Activated naive CD8-positive, alpha-beta T cell (primary cell): ENCODE results near the gene LTF.

ENCODE experiments used
- H3K27ac Mint-ChIP-seq: one replicate; pipeline ENCODE4 v1.8.0; 2021; ENCODE audit warnings: mixed read lengths
- H3K27me3 Mint-ChIP-seq: one replicate; pipeline ENCODE4 v1.8.0; 2021; ENCODE audit warnings: mixed read lengths
- H3K36me3 Mint-ChIP-seq: one replicate; pipeline ENCODE4 v1.8.0; 2021; ENCODE audit warnings: mixed read lengths
- H3K4me1 Mint-ChIP-seq: one replicate; pipeline ENCODE4 v1.8.0; 2021; ENCODE audit warnings: low read depth, mixed read lengths
- H3K4me3 Mint-ChIP-seq: one replicate; pipeline ENCODE4 v1.8.0; 2021; ENCODE audit warnings: mild to moderate bottlenecking, mixed read lengths
- H3K9me3 Mint-ChIP-seq: one replicate; pipeline ENCODE4 v1.8.0; 2021; ENCODE audit warnings: low read depth, mixed read lengths

The LTF gene

DNA sequence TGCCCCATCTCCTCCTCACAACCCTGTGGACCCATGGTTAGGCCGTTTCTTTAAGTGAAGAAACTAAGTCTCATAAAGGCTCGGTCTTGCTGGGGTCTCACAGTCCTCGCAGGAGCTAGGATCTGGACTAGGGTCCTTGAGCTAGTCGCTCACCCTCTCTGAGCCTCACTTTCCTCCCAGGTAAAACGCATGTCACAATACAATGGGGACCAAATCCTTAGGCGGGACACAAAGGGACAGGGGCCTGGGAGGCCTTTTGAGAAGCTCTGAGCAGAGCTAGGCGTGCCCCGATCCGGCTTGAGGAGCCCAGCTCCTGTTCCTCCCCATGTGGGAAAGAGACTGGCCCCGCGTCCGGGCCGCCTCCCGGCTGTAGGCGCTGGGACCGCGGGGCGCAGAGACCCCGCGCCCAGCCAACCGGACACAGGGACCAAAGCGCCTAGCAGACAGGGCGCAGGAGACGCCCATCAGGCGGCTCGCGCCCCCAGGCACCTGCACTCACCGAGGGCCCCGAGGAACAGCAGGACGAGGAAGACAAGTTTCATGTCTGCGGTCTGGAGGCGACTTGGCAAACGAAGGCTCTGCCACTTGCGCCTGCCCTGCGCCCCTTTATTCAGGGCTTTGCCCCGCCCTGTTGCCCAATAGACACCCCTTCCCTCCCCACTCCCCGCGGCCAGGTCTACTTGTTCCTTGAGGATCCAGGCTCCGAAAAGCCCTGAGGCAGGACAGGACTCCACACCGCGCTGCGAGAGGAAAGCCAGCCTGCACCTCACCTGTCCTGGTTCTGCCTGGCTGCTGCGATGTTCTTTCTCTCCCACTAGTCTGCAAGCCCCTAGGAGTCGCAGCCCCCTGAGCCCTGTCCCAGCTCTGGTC, at the start of gene LTF:
TSS of gene LTF (minus strand) at position 580 of the 870 bp plus-strand sequence. CDS start at position 542, 38 bp downstream.
- Mint-ChIP-seq H3K27ac (no peak within 1 kb of the TSS), H3K9me3 (peaks cover 5% of the 10 kb centered on the region), H3K4me1 (no peaks in the 10 kb centered on the region), H3K27me3 (peaks cover 20% of the 10 kb centered on the region), H3K36me3 (peaks cover 2% of the 10 kb centered on the region), H3K4me3 (no peak within 1 kb of the TSS)

DNA sequence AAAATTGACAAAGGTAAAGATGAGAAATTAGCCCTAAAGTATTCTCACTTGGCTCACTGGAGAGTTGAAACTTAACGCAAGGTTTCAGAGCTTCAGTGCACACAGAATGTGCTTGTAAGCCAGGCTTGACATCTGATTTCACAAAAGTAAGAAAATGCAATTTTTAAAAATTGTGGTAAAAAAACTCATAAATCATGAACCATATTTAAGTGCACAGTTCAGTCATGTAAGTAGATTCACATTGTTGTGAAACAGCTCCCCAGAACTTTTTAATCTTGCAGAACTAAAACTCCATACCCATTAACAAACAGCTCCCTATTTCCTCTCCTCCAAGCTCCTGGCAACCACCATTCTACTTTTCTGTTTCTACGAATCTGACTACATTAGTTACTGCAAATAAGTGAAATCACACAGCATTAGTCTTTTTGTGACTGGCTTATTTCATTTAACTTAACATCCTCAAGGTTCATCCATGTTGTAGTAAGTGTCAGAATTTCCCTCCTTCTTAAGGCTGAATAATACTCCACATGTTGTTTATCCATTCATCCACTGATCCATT, 47.6 kb upstream of the LTF start:
- no peaks in the 10 kb centered on the region for H3K4me1 Mint-ChIP-seq
- H3K4me3 Mint-ChIP-seq = no peak overlapping the region
- no peak overlapping the region for H3K27ac Mint-ChIP-seq
- no peaks in the 10 kb centered on the region for H3K36me3 Mint-ChIP-seq
- no peaks in the 10 kb centered on the region for H3K27me3 Mint-ChIP-seq
- H3K9me3 Mint-ChIP-seq = no peaks in the 10 kb centered on the region

DNA sequence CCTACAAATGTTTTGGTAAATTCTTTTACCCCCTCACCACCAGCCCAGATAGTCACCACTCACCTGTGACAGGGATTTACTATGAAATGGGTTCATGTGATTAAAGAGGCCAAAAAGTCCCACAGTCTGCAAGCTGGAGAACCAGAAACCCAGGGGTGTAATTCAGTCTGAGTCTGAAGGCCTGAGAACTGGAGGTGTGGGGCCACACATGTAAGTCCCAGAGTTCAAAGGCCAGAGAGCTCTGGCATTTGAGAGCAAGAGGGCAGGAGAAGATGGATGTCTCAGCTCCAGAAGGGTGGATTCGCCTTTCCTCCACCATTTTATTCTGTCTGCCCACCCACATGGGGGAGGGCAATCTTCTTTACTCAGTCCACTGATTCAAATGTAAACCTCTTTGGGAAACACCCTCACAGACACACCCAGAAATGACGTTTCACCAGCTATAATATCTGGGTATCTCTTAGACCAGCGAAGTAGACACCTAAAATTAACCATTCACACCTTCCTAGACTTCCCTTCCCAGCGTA, 45.0 kb upstream of the LTF start:
- no peak overlapping the region for H3K4me3 Mint-ChIP-seq
- no peaks in the 10 kb centered on the region for H3K27me3 Mint-ChIP-seq
- H3K36me3 Mint-ChIP-seq = peaks cover 3% of the 10 kb centered on the region
- peaks cover 4% of the 10 kb centered on the region for H3K9me3 Mint-ChIP-seq
- peaks cover 8% of the 10 kb centered on the region for H3K4me1 Mint-ChIP-seq
- no peak overlapping the region for H3K27ac Mint-ChIP-seq

DNA sequence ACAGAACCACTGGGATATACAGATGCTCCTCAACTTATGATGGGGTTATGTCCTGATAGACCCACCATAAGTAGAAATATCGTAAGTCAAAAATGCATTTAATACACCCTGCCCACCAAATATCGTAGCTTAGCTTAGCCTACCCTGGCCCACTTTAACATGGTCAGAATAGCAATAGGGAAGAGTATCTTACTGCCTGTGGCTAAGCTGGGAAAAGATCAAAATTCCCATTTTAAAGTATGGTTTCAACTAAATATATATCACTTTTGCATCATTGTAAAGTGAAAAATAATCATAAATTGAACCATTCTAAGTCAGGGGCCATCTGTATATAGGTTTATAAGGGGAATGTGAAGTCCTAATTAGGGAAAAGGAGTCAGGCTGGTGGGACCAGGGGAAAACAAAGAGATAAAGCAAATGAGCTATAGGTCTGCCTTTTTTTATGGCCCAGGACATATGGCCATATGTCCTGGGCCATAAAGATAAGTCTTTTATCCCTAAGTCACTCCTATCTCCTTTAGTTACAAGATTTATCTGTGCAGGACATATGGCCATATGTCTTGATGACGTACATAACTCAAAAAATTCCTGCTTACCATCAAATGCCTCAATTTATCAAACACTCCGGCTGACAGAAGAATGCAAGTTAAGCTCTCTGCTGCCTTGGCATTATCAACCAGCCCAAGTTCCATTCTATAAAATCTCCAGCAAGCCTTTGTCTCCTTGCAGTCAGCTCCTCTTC, 44.3 kb upstream of the LTF start:
- Mint-ChIP-seq H3K4me3 (no peak overlapping the region), H3K4me1 (peaks cover 10% of the 10 kb centered on the region), H3K36me3 (peaks cover 3% of the 10 kb centered on the region), H3K27ac (no peak overlapping the region), H3K27me3 (no peaks in the 10 kb centered on the region), H3K9me3 (peaks cover 4% of the 10 kb centered on the region)

DNA sequence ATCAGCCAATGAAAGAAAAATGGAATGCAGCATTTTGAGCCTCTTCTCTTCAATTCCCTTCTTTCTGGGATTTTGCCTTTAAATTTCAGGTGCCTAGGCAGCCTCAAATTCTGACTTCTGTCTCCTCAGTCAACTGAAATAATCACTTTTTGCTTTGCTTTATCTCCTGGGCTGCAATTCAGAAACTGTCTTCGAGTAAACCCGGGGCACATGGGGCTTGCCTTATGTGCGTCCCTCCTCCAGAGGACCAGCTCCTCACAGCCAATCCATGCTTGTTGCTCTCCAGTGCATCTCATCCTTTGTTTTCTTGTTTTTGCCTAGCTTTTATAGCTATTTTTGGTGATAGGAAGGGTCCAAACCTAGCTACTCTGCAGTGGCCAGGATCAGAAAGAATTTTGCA, 41.8 kb upstream of the LTF start:
- H3K36me3 Mint-ChIP-seq = peaks cover 3% of the 10 kb centered on the region
- H3K4me3 Mint-ChIP-seq = no peak overlapping the region
- no peak overlapping the region for H3K27ac Mint-ChIP-seq
- H3K27me3 Mint-ChIP-seq = no peaks in the 10 kb centered on the region
- peaks cover 16% of the 10 kb centered on the region for H3K4me1 Mint-ChIP-seq
- peaks cover 4% of the 10 kb centered on the region for H3K9me3 Mint-ChIP-seq

DNA sequence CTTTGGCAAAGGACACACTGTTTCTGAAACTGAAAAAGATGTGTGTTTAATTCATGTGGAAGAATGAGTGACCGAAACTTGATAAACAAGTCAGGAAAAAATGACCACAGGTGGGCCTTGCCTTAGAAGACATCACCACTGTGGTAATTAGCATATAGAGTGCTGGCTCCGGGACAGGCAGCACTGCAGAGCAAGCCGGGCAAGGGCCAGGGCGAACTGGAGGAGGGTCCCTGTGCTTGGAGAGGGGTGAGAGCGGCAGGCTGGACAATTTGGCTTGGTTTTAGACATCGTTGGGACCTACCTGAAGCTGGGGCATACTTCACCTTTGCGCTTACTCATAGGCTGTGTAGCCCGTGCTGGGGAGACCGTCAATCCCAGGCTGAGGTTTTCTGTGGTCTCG, 41.2 kb upstream of the LTF start:
- Mint-ChIP-seq H3K27ac (no peak overlapping the region), H3K27me3 (no peaks in the 10 kb centered on the region), H3K4me1 (peaks cover 16% of the 10 kb centered on the region), H3K4me3 (no peak overlapping the region), H3K9me3 (peaks cover 4% of the 10 kb centered on the region), H3K36me3 (peaks cover 3% of the 10 kb centered on the region)

DNA sequence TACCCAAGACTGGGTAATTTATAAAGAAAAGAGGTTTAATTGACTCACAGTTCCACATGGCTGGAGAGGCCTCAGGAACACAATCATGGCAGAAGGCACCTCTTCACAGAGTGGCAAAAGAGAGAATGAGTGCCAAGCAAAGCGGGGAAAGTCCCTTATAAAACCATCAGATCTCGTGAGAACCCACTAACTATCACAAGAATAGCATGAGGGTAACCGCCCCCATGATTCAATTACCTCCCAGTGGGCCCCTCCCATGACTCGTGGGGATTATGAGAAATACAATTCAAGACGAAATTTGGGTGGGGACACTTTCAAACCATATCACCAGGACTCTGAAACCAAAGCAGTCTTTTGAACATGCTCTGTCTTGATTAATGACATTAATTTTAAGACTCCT, 40.1 kb upstream of the LTF start:
- Mint-ChIP-seq H3K9me3 (peaks cover 4% of the 10 kb centered on the region), H3K4me3 (no peak overlapping the region), H3K4me1 (peaks cover 18% of the 10 kb centered on the region), H3K27me3 (peaks cover 1% of the 10 kb centered on the region), H3K27ac (peak overlapping the region; percentile 72), H3K36me3 (peaks cover 3% of the 10 kb centered on the region)

DNA sequence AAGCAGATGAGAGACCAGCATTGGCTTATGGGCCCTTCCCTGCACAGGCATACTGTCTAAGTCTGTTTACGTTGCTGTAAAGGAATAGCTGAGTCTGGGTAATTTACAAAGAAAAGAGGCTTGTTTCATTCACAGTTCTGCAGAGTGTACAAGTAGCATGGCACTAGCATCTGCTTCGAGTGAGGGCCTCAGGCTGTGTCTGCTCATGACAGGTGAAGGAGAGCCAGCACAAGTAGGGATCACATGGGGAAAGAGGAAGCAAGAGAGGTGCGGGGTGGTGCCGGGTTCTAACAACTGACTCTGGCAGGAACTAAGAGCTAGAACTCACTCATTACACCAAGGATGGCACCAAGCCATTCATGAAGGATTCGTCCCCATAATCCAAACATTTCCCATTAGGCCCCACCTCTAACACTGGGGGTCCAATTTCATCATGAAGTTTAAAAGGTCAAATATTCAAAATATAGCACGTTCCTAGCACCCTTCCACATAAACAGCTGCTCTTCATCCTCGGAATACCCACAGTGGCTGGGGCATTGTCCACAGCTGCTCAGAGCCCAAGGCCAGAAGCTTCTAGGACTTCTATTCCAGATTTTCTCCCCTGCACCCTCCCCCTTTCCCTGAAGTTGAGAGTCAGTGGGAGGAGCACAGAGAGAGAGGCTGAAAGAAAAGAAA, 38.6 kb upstream of the LTF start:
- H3K9me3 Mint-ChIP-seq = peaks cover 4% of the 10 kb centered on the region
- H3K4me3 Mint-ChIP-seq = no peak overlapping the region
- peaks cover 18% of the 10 kb centered on the region for H3K4me1 Mint-ChIP-seq
- no peak overlapping the region for H3K27ac Mint-ChIP-seq
- H3K27me3 Mint-ChIP-seq = peaks cover 1% of the 10 kb centered on the region
- peaks cover 3% of the 10 kb centered on the region for H3K36me3 Mint-ChIP-seq

DNA sequence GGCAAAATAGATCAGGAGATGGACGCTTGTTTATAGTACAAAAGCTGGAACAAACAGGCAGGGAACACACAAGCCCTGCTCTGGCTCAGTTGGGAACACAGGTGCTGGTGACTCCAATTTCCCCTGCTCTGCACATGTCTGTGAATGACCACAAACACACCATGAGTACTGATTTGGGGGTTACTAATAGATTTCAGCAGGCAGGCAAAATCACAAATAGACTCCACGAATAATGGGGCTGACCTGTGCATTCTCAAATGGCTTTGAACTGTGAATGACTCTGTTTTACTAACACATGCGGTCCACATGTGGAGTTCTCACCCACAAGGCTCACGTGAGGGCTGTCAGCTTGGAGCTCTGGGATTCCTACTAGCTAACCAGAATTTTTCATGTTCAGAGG, 37.0 kb upstream of the LTF start:
- H3K27ac Mint-ChIP-seq = no peak overlapping the region
- H3K4me1 Mint-ChIP-seq = peaks cover 22% of the 10 kb centered on the region
- H3K4me3 Mint-ChIP-seq = no peak overlapping the region
- H3K9me3 Mint-ChIP-seq = peaks cover 4% of the 10 kb centered on the region
- H3K36me3 Mint-ChIP-seq = peaks cover 3% of the 10 kb centered on the region
- peaks cover 1% of the 10 kb centered on the region for H3K27me3 Mint-ChIP-seq

DNA sequence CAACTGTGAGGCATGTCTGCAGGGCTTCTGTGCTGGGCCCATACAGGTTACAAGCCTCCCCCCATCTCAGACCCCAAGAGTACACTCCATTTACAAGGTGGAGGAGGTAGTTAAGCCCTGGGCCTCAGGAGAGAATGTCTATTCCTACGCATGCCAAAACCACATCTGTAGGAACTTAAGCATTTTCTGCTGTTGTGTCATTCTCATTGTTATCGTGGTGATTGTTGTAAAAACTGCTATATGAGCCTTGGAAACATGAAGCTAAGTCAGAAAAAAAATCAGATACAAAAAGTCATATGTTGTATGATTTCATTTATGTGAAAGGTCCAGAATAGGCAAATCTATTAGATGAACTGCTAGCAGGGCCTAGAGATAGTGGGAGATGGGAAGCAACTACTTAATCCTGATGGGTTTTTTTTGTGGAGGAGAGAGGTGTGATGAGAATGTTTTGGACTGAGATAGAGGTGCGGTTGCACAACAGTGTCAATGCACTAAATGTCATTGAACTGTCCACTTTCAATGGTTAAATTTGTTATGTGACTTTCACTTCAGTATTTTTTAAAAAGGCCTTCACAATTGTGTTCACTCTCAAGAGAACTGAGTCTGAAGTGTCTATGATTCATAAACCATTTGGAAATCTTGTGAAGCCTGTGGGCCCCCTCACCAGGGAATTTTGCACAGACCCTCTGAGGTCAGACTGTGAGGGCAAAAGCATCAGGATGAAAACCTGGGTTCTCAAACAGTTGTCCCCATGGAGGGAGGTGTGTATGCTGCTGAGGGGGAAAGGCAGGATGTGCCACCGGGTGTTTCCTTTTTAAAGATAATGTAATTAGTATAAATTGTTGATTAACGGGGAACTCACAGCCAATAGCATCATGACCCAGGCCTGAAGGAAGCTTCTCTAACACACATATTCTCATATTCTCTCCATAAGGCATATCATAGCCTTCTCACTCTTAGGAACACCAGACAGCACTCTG, 36.2 kb upstream of the LTF start:
- H3K36me3 Mint-ChIP-seq = peaks cover 3% of the 10 kb centered on the region
- H3K27ac Mint-ChIP-seq = no peak overlapping the region
- peaks cover 1% of the 10 kb centered on the region for H3K27me3 Mint-ChIP-seq
- H3K4me1 Mint-ChIP-seq = peaks cover 26% of the 10 kb centered on the region
- peaks cover 4% of the 10 kb centered on the region for H3K9me3 Mint-ChIP-seq
- H3K4me3 Mint-ChIP-seq = no peak overlapping the region

DNA sequence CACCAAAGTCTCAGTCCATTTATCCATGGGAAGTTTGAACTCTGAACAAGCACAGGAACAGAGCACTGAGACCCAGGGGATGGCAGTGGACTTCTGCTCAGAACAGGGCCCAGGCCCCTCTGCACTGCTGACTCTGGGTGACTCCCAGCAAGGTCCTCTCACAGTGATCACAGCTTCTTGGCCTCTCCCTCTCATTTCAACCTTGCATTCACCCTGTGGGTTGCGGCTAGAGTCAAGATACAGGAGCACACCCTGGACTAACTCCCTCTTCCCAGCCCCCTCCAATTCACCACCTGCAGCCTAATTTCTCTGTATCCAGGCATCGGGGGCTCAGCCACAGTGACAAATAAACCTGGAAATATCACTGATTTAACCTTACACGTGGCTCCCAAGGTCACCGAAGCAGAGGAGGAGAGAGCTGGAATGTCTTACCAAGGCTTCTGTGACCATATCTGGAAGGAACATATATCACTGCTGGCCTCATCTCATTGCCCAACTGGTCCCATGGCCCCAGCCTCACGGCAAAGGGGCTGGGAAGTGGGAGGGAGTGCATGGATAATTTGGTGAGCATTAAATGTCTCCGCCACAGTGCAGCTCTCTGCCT, 34.3 kb upstream of the LTF start:
- peaks cover 16% of the 10 kb centered on the region for H3K4me1 Mint-ChIP-seq
- no peaks in the 10 kb centered on the region for H3K36me3 Mint-ChIP-seq
- peaks cover 1% of the 10 kb centered on the region for H3K27me3 Mint-ChIP-seq
- no peak overlapping the region for H3K27ac Mint-ChIP-seq
- H3K4me3 Mint-ChIP-seq = no peak overlapping the region
- H3K9me3 Mint-ChIP-seq = no peaks in the 10 kb centered on the region

DNA sequence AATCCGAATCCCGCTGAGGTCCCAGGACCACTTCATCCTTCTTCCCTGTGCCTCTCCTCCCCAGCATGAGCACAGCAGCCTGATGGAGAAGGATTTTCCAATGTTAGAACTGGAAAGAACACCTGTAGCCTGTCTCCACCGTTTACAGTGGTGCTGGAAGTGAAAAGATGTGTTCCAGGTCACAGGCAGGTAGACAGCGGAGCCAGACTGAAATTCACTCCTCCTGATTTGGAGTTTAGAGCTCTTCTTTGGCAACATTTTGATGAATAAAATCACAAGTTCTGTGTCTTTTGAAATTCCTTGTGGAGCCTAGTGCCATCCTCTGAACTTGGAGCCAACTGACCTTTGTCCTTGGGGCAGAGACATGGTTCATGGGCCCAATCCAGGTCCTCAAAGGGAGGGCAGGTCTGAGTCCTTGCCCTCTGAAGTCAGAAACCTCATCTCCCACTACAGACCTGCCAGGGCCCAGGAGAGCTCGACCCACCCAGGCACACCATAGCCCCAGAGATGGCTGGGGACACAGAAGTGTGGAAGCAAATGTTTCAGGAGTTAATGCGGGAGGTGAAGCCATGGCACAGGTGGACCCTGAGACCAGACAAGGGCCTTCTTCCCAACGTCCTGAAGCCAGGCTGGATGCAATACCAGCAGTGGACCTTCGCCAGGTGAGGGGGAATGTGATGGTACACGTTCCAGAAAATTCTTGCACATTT, 33.0 kb upstream of the LTF start, which contains the start of gene RTP3:
TSS of gene RTP3 (plus strand) at position 421 of the 710 bp plus-strand sequence. CDS start at position 508, 87 bp downstream.
- H3K36me3 Mint-ChIP-seq = no peaks in the 10 kb centered on the region
- H3K27me3 Mint-ChIP-seq = peaks cover 1% of the 10 kb centered on the region
- no peak within 1 kb of the TSS for H3K4me3 Mint-ChIP-seq
- no peaks in the 10 kb centered on the region for H3K9me3 Mint-ChIP-seq
- H3K4me1 Mint-ChIP-seq = peaks cover 11% of the 10 kb centered on the region
- H3K27ac Mint-ChIP-seq = no peak within 1 kb of the TSS
